ENCODE data around the gene FARP1.

FARP1 gene

GRCh38 chr13:98252931-98253470 is 110.1 kb downstream of the FARP1 start:
- no peak overlapping the region for H3K27ac ChIP-seq
- no peak for TF ChIP-seq CTCF (IDR thresholded peaks at IDR 0.05; ENCODE audit: low read depth, low read length)
- H3K36me3 ChIP-seq: peaks cover 2% of the 10 kb centered on the region; the same call in 1 of the 2 replicates
- H3K9me3 ChIP-seq (ENCODE audit: severe bottlenecking): no peaks in the 10 kb centered on the region
- H3K4me3 ChIP-seq (ENCODE audit: low read depth, low read length): no peak overlapping the region
- no peak for DNase-seq
- H3K27me3 ChIP-seq (ENCODE audit: insufficient read depth, low read depth, severe bottlenecking): no peaks in the 10 kb centered on the region

- Histone ChIP-seq H3K4me3 (ENCODE audit: low read depth, low read length) (no peak overlapping the region), H3K27me3 (ENCODE audit: insufficient read depth, low read depth, severe bottlenecking) (no peaks in the 10 kb centered on the region), H3K27ac (no peak overlapping the region), H3K36me3 (no peaks in the 10 kb centered on the region; the same call in 1 of the 2 replicates), H3K9me3 (ENCODE audit: severe bottlenecking) (no peaks in the 10 kb centered on the region)
- DNase-seq: no peak
- no peak for TF ChIP-seq CTCF (IDR thresholded peaks at IDR 0.05; ENCODE audit: low read depth, low read length)
These were observed 110.6 kb downstream of the FARP1 start for GRCh38 chr13:98253526-98253925.

- Histone ChIP-seq H3K9me3 (ENCODE audit: severe bottlenecking) (no peaks in the 10 kb centered on the region), H3K27me3 (ENCODE audit: insufficient read depth, low read depth, severe bottlenecking) (no peaks in the 10 kb centered on the region), H3K27ac (no peak overlapping the region), H3K36me3 (no peaks in the 10 kb centered on the region; the same call in 1 of the 2 replicates), H3K4me3 (ENCODE audit: low read depth, low read length) (no peak overlapping the region)
- DNase-seq: no peak
- TF ChIP-seq CTCF (IDR thresholded peaks at IDR 0.05; ENCODE audit: low read depth, low read length): no peak
These were observed 111.6 kb downstream of the FARP1 start for GRCh38 chr13:98254513-98254912.

GRCh38 chr13:98258226-98258625 is 115.3 kb downstream of the FARP1 start:
- Histone ChIP-seq H3K36me3 (no peaks in the 10 kb centered on the region), H3K9me3 (ENCODE audit: severe bottlenecking) (no peaks in the 10 kb centered on the region), H3K4me3 (ENCODE audit: low read depth, low read length) (no peak overlapping the region), H3K27me3 (ENCODE audit: insufficient read depth, low read depth, severe bottlenecking) (no peaks in the 10 kb centered on the region), H3K27ac (no peak overlapping the region)
- TF ChIP-seq CTCF (IDR thresholded peaks at IDR 0.05; ENCODE audit: low read depth, low read length): no peak
- DNase-seq: no peak

GRCh38 chr13:98260357-98261164 is 117.7 kb downstream of the FARP1 start:
- no peak for TF ChIP-seq CTCF (IDR thresholded peaks at IDR 0.05; ENCODE audit: low read depth, low read length)

More at GRCh38 chr13:98260357-98261164, 117.7 kb downstream of the FARP1 start:
- H3K27me3 ChIP-seq (ENCODE audit: insufficient read depth, low read depth, severe bottlenecking): no peaks in the 10 kb centered on the region
- H3K27ac ChIP-seq: no peak overlapping the region
- peaks cover 3% of the 10 kb centered on the region; the same call in 1 of the 2 replicates for H3K36me3 ChIP-seq
- no peaks in the 10 kb centered on the region for H3K9me3 ChIP-seq (ENCODE audit: severe bottlenecking)
- DNase-seq: no peak
- no peak overlapping the region for H3K4me3 ChIP-seq (ENCODE audit: low read depth, low read length)
